ENCODE data around the gene OR2T27.
"Not testable (repeated sequence)": the region's sequence is repeated elsewhere in the genome, so short reads cannot be mapped to it uniquely, and the experiment has no call there.

The OR2T27 gene

GRCh38 chr1:248641583-248641982 lies 13.7 kb downstream of the OR2T27 start:
- DNase-seq (ENCODE audit: extremely low read depth in 1 of 2, low read depth in 1 of 2), result not testable (repeated sequence)

GRCh38 chr1:248640906-248641305 lies 14.4 kb downstream of the OR2T27 start:
- DNase-seq (ENCODE audit: extremely low read depth in 1 of 2, low read depth in 1 of 2), result not testable (repeated sequence)

- not testable (repeated sequence) for DNase-seq (ENCODE audit: extremely low read depth in 1 of 2, low read depth in 1 of 2)
These were observed 15.7 kb downstream of the OR2T27 start for GRCh38 chr1:248639652-248640051.

- not testable (repeated sequence) for DNase-seq (ENCODE audit: extremely low read depth in 1 of 2, low read depth in 1 of 2)
These were observed 18.7 kb downstream of the OR2T27 start for GRCh38 chr1:248636612-248637011.

- not testable (repeated sequence) for DNase-seq (ENCODE audit: extremely low read depth in 1 of 2, low read depth in 1 of 2)
These were observed 20.3 kb downstream of the OR2T27 start, which contains the start of gene OR2T11 for GRCh38 chr1:248634991-248635390. Gene OR2T11 (minus strand): TSS chr1:248635091. CDS start chr1:248627128, 7,963 bp downstream.

GRCh38 chr1:248631354-248632008 lies 23.8 kb downstream of the OR2T27 start:
- DNase-seq (ENCODE audit: extremely low read depth in 1 of 2, low read depth in 1 of 2), result no peak

- DNase-seq (ENCODE audit: extremely low read depth in 1 of 2, low read depth in 1 of 2), result no peak
These were observed 24.8 kb downstream of the OR2T27 start for GRCh38 chr1:248630551-248630950.

GRCh38 chr1:248627971-248628844 lies 27.1 kb downstream of the OR2T27 start:
- no peak for DNase-seq (ENCODE audit: extremely low read depth in 1 of 2, low read depth in 1 of 2)

GRCh38 chr1:248625971-248626370 lies 29.4 kb downstream of the OR2T27 start:
- DNase-seq (ENCODE audit: extremely low read depth in 1 of 2, low read depth in 1 of 2), result no peak

GRCh38 chr1:248625166-248625565 lies 30.2 kb downstream of the OR2T27 start:
- DNase-seq (ENCODE audit: extremely low read depth in 1 of 2, low read depth in 1 of 2), result no peak

- DNase-seq (ENCODE audit: extremely low read depth in 1 of 2, low read depth in 1 of 2), result no peak
These were observed 32.7 kb downstream of the OR2T27 start for GRCh38 chr1:248622570-248623001.

GRCh38 chr1:248621770-248622169 lies 33.6 kb downstream of the OR2T27 start:
- no peak for DNase-seq (ENCODE audit: extremely low read depth in 1 of 2, low read depth in 1 of 2)

GRCh38 chr1:248618878-248619277 lies 36.5 kb downstream of the OR2T27 start:
- DNase-seq (ENCODE audit: extremely low read depth in 1 of 2, low read depth in 1 of 2), result peak in 1 of 2 donors; percentile 7

- DNase-seq (ENCODE audit: extremely low read depth in 1 of 2, low read depth in 1 of 2), result no peak
These were observed 37.2 kb downstream of the OR2T27 start for GRCh38 chr1:248618119-248618518.

- no peak for DNase-seq (ENCODE audit: extremely low read depth in 1 of 2, low read depth in 1 of 2)
These were observed 41.6 kb downstream of the OR2T27 start for GRCh38 chr1:248613742-248614141.

- DNase-seq (ENCODE audit: extremely low read depth in 1 of 2, low read depth in 1 of 2), result no peak
These were observed 43.4 kb downstream of the OR2T27 start for GRCh38 chr1:248611883-248612414.

- DNase-seq (ENCODE audit: extremely low read depth in 1 of 2, low read depth in 1 of 2), result no peak
These were observed 45.0 kb downstream of the OR2T27 start for GRCh38 chr1:248610301-248610700.
